SH-SY5Y (cell line): Measurements from ENCODE around the gene IFNA14.
"Not testable (repeated sequence)": the region's sequence is repeated elsewhere in the genome, so short reads cannot be mapped to it uniquely, and the experiment has no call there.

Source experiments
- GATA2 ChIP-seq: IDR thresholded peaks from 2 replicates; pipeline ENCODE4 v1.6.1; 2011; ENCODE audit warnings: mild to moderate bottlenecking, low read depth, low read length
- GATA3 ChIP-seq: IDR thresholded peaks from 2 replicates; pipeline ENCODE4 v1.6.1; 2011; ENCODE audit warnings: low read depth, mild to moderate bottlenecking, low read length, moderate library complexity

The IFNA14 gene

GRCh38 chr9:21244836-21245235, 5.0 kb upstream of the IFNA14 start:
- TF ChIP-seq GATA3 = no peak

- no peak for TF ChIP-seq GATA3
- TF ChIP-seq GATA2 = no peak
Observed at GRCh38 chr9:21234153-21234687, 5.6 kb downstream of the IFNA14 start.

GRCh38 chr9:21233258-21233657, 6.5 kb downstream of the IFNA14 start:
- TF ChIP-seq GATA3 = no peak
- TF ChIP-seq GATA2 = no peak

- TF ChIP-seq GATA2 (no peak), GATA3 (no peak)
Observed at GRCh38 chr9:21228122-21228521, 11.7 kb downstream of the IFNA14 start, which contains the start of gene IFNA17. IFNA17 (minus strand) TSS chr9:21228222; CDS start chr9:21228173, 49 bp downstream.

- not testable (repeated sequence) for TF ChIP-seq GATA3, GATA2
Observed at GRCh38 chr9:21217211-21217610, 22.6 kb downstream of the IFNA14 start, which contains the start of gene IFNA16. IFNA16 (minus strand) TSS chr9:21217311; CDS start chr9:21217305, 6 bp downstream.

GRCh38 chr9:21210311-21210710, 29.5 kb downstream of the IFNA14 start:
- TF ChIP-seq GATA2 (no peak), GATA3 (no peak)

GRCh38 chr9:21207043-21207442, 32.8 kb downstream of the IFNA14 start, which contains the start of gene IFNA10:
IFNA10 (minus strand) TSS chr9:21207143; CDS start chr9:21207097, 46 bp downstream.
- TF ChIP-seq GATA3, GATA2: not testable (repeated sequence)

GRCh38 chr9:21205204-21205603, 34.6 kb downstream of the IFNA14 start:
- no peak for TF ChIP-seq GATA2
- no peak for TF ChIP-seq GATA3

GRCh38 chr9:21202105-21202504, 37.7 kb downstream of the IFNA14 start, which contains the start of gene IFNA7:
IFNA7 (minus strand) TSS chr9:21202205; CDS start chr9:21202165, 40 bp downstream.
- TF ChIP-seq GATA2, GATA3: not testable (repeated sequence)
